DOHH2 (cell line): Measurements from ENCODE around the gene LRP8.
A peak's percentile ranks its signal among the peaks of the same experiment; 100 is the strongest.

Experiments used
- H3F3A ChIP-seq: fragments of 200-600 bp; sonication (generic), shearing (Covaris generic); 2 replicates; pipeline ENCODE4 v1.6.0; 2016; ENCODE audit warnings: antibody characterized with exemption, mild to moderate bottlenecking; ENCODE audit not compliant: control insufficient read depth, insufficient read depth
- H3K27ac ChIP-seq: fragments of 200-600 bp; sonication (generic); 2 replicates; pipeline ENCODE4 v1.5.1; 2014; ENCODE audit warnings: low read depth, mild to moderate bottlenecking, low read length, moderate library complexity
- H3K27me3 ChIP-seq: fragments of 200-600 bp; sonication (generic); 2 replicates; pipeline ENCODE4 v1.6.1; 2014; ENCODE audit warnings: mild to moderate bottlenecking, low read length, mixed read lengths; ENCODE audit not compliant: control insufficient read depth
- H3K36me3 ChIP-seq: fragments of 200-600 bp; sonication (generic); 2 replicates; pipeline ENCODE4 v1.6.1; 2014; ENCODE audit warnings: mild to moderate bottlenecking, low read length, moderate library complexity, mixed read lengths; ENCODE audit not compliant: control insufficient read depth
- H3K4me1 ChIP-seq: fragments of 200-600 bp; sonication (generic); 2 replicates; pipeline ENCODE4 v1.6.1; 2014; ENCODE audit warnings: mild to moderate bottlenecking, low read length, mixed read lengths; ENCODE audit not compliant: control insufficient read depth
- H3K4me2 ChIP-seq: fragments of 200-600 bp; sonication (generic); 2 replicates; pipeline ENCODE4 v1.6.0; 2014; ENCODE audit warnings: mild to moderate bottlenecking, low read length, moderate library complexity
- H3K4me3 ChIP-seq: fragments of 200-600 bp; sonication (generic); 2 replicates; pipeline ENCODE4 v1.5.1; 2014; ENCODE audit warnings: mild to moderate bottlenecking, low read length, mixed read lengths
- H3K79me2 ChIP-seq: fragments of 200-600 bp; sonication (generic); 2 replicates; pipeline ENCODE4 v1.6.1; 2014; ENCODE audit warnings: mild to moderate bottlenecking, low read length, mixed read lengths; ENCODE audit not compliant: control insufficient read depth
- H3K9me2 ChIP-seq: fragments of 200-600 bp; sonication (generic); replicated peaks from 2 replicates; pipeline ENCODE4 v1.6.1; 2014; ENCODE audit warnings: mild to moderate bottlenecking, low read length, mixed read lengths; ENCODE audit not compliant: control insufficient read depth
- H3K9me3 ChIP-seq: fragments of 200-600 bp; sonication (generic); 2 replicates; pipeline ENCODE4 v1.6.1; 2014; ENCODE audit warnings: antibody characterized with exemption, low read length, mixed read lengths; ENCODE audit not compliant: control insufficient read depth, insufficient read depth
- H4K20me1 ChIP-seq: fragments of 200-600 bp; sonication (generic); 2 replicates; pipeline ENCODE4 v1.6.0; 2014; ENCODE audit warnings: low read depth, mild to moderate bottlenecking, antibody characterized with exemption, low read length, moderate library complexity; ENCODE audit not compliant: control insufficient read depth, insufficient read depth
- CTCF ChIP-seq: fragments of 200-600 bp; sonication (generic); IDR thresholded peaks from one replicate; pipeline ENCODE4 v1.5.1; 2014; ENCODE audit warnings: antibody characterized with exemption, mild to moderate bottlenecking, low read depth, low read length; ENCODE audit not compliant: poor library complexity, severe bottlenecking
- EZH2phosphoT487 ChIP-seq: fragments of 200-600 bp; sonication (generic); IDR thresholded peaks from 2 replicates; pipeline ENCODE4 v1.6.1; 2017; ENCODE audit warnings: borderline replicate concordance, mild to moderate bottlenecking, antibody characterized with exemption, low read length, moderate library complexity, mixed read lengths

The LRP8 gene

GRCh38 chr1:53326088-53326597 lies 1.7 kb downstream of the LRP8 start:
- peaks cover 29% of the 10 kb centered on the region for H4K20me1 ChIP-seq
- peaks cover 66% of the 10 kb centered on the region for H3K79me2 ChIP-seq
- peak overlapping the region; percentile 84 for H3K27ac ChIP-seq
- H3K4me1 ChIP-seq: peaks cover 23% of the 10 kb centered on the region
- H3K27me3 ChIP-seq: no peaks in the 10 kb centered on the region
- H3K36me3 ChIP-seq: peaks cover 58% of the 10 kb centered on the region
- H3K4me3 ChIP-seq: peak overlapping the region; percentile 82
- H3K4me2 ChIP-seq: peak overlapping the region; percentile 68
- no peaks in the 10 kb centered on the region for H3F3A ChIP-seq
- H3K9me2 ChIP-seq: no peaks in the 10 kb centered on the region
- no peak for TF ChIP-seq EZH2phosphoT487
- no peak for TF ChIP-seq CTCF
- H3K9me3 ChIP-seq: no peaks in the 10 kb centered on the region

GRCh38 chr1:53325326-53326087 lies 2.4 kb downstream of the LRP8 start:
- Histone ChIP-seq H3F3A (no peaks in the 10 kb centered on the region), H3K27ac (peak overlapping the region; percentile 36; the same call in 1 of the 2 replicates), H3K9me2 (no peaks in the 10 kb centered on the region), H3K4me3 (peak overlapping the region; percentile 82), H3K4me2 (peak overlapping the region; percentile 68), H3K9me3 (no peaks in the 10 kb centered on the region), H3K36me3 (peaks cover 64% of the 10 kb centered on the region), H3K79me2 (peaks cover 72% of the 10 kb centered on the region), H3K27me3 (no peaks in the 10 kb centered on the region), H3K4me1 (peaks cover 23% of the 10 kb centered on the region), H4K20me1 (peaks cover 30% of the 10 kb centered on the region)
- TF ChIP-seq CTCF: no peak
- TF ChIP-seq EZH2phosphoT487: no peak

DNA sequence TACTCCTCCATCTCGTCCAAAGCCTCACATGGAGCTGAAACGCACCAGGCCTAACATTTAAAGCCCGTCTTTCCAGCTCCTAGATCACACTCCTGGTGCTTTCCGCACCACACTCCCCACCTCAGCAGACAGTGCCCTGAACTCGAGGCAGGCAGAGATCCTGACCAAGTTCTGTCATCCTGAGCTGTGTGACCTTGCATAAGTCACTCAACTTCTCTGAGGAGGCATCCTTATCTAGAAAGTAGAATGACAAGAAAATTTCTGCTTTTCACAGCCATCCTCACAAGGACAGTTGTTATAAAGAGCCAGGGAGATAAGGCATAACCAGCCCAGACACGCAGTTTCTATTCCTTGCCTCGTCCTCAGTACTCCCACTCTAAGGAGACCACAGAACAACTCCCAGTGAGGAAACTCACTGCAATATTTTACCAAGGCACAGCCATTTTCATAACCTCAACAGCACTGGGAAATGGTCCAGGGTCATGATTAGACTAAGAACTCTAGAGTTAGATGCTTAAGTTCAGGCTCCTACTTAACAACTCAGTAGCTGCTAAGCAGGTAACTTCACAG lies 3.1 kb downstream of the LRP8 start:
- H3F3A ChIP-seq: no peaks in the 10 kb centered on the region
- H3K9me2 ChIP-seq: no peaks in the 10 kb centered on the region
- H3K9me3 ChIP-seq: no peaks in the 10 kb centered on the region
- H3K4me3 ChIP-seq: peak overlapping the region; percentile 82; the same call in 1 of the 2 replicates
- peaks cover 71% of the 10 kb centered on the region for H3K36me3 ChIP-seq
- peaks cover 30% of the 10 kb centered on the region for H4K20me1 ChIP-seq
- H3K27me3 ChIP-seq: no peaks in the 10 kb centered on the region
- no peak for TF ChIP-seq EZH2phosphoT487
- TF ChIP-seq CTCF: no peak
- H3K79me2 ChIP-seq: peaks cover 79% of the 10 kb centered on the region
- no peak overlapping the region for H3K4me2 ChIP-seq
- H3K4me1 ChIP-seq: peaks cover 23% of the 10 kb centered on the region
- no peak overlapping the region for H3K27ac ChIP-seq
